Astrocyte (in vitro differentiated cells and primary cell): ENCODE data around the gene ECHS1. TPM values are rescaled to one million over a fixed set of nuclear protein-coding genes. Genes with fewer than 3 reads are reported as not detected.

Source experiments
- DNase-seq: peaks from one replicate; pipeline ENCODE4 v3.0.0-alpha.2; 2010; ENCODE audit warnings: low read depth
- FAIRE-seq: peaks from 2 replicates; lab custom pipeline; 2011; peaks lifted over from hg19 to GRCh38; lab: Jason Lieb, UNC
- H2AFZ ChIP-seq: 2 replicates; pipeline ENCODE4 v1.6.0; 2012; ENCODE audit warnings: low read depth, low read length, inconsistent platforms
- H3K27ac ChIP-seq: 2 replicates; pipeline ENCODE4 v1.5.1; 2011; ENCODE audit warnings: low read depth, low read length, inconsistent platforms
- H3K27me3 ChIP-seq: 2 replicates; pipeline ENCODE4 v1.6.0; 2011; ENCODE audit warnings: low read length, inconsistent platforms; ENCODE audit not compliant: insufficient read depth
- H3K36me3 ChIP-seq: 2 replicates; pipeline ENCODE4 v1.5.1; 2011; ENCODE audit warnings: low read length, inconsistent platforms; ENCODE audit not compliant: insufficient read depth
- H3K4me1 ChIP-seq: 2 replicates; pipeline ENCODE4 v1.5.1; 2011; ENCODE audit warnings: low read length, inconsistent platforms; ENCODE audit not compliant: insufficient read depth
- H3K4me2 ChIP-seq: 2 replicates; pipeline ENCODE4 v1.6.0; 2012; ENCODE audit warnings: low read length, inconsistent platforms
- H3K4me3 ChIP-seq: 2 replicates; pipeline ENCODE4 v1.5.1; 2011; ENCODE audit warnings: low read depth, mild to moderate bottlenecking, low read length, inconsistent platforms; ENCODE audit not compliant: insufficient read depth
- H3K79me2 ChIP-seq: 2 replicates; pipeline ENCODE4 v1.6.0; 2012; ENCODE audit warnings: mild to moderate bottlenecking, low read length, inconsistent platforms; ENCODE audit not compliant: insufficient read depth
- H3K9ac ChIP-seq: 2 replicates; pipeline ENCODE4 v1.6.0; 2012; ENCODE audit warnings: mild to moderate bottlenecking, low read length, inconsistent platforms
- H3K9me3 ChIP-seq: 2 replicates; pipeline ENCODE4 v1.5.1; 2012; ENCODE audit warnings: low read depth, mild to moderate bottlenecking, low read length, inconsistent platforms; ENCODE audit not compliant: insufficient read depth
- H4K20me1 ChIP-seq: 2 replicates; pipeline ENCODE4 v1.6.0; 2012; ENCODE audit warnings: low read length, inconsistent platforms; ENCODE audit not compliant: insufficient read depth
- H3K27ac Mint-ChIP-seq: one replicate; pipeline ENCODE4 v1.8.0; 2021; ENCODE audit warnings: mild to moderate bottlenecking, mixed read lengths; ENCODE audit not compliant: unreplicated experiment
- H3K27me3 Mint-ChIP-seq: one replicate; pipeline ENCODE4 v1.8.0; 2021; ENCODE audit warnings: low read depth, mixed read lengths; ENCODE audit not compliant: unreplicated experiment
- H3K36me3 Mint-ChIP-seq: one replicate; pipeline ENCODE4 v1.8.0; 2021; ENCODE audit warnings: low read depth, mixed read lengths; ENCODE audit not compliant: unreplicated experiment
- H3K4me1 Mint-ChIP-seq: one replicate; pipeline ENCODE4 v1.8.0; 2021; ENCODE audit warnings: low read depth, mixed read lengths; ENCODE audit not compliant: unreplicated experiment
- H3K4me3 Mint-ChIP-seq: one replicate; pipeline ENCODE4 v1.8.0; 2021; ENCODE audit warnings: mild to moderate bottlenecking, moderate library complexity, mixed read lengths; ENCODE audit not compliant: unreplicated experiment
- H3K9me3 Mint-ChIP-seq: one replicate; pipeline ENCODE4 v1.8.0; 2021; ENCODE audit warnings: mild to moderate bottlenecking, mixed read lengths; ENCODE audit not compliant: unreplicated experiment
- EZH2 ChIP-seq: IDR thresholded peaks from 2 replicates; pipeline ENCODE4 v1.6.1; 2012; ENCODE audit warnings: mild to moderate bottlenecking, low read length, inconsistent platforms; ENCODE audit not compliant: insufficient read depth
- total RNA-seq: library from RNA; stranded (reverse); gene quantifications from 2 replicates; pipeline ENCODE4 v1.2.1, GENCODE V29; 2021
- TF ChIP-seq, protein P1 (sequence below): IDR thresholded peaks from 2 replicates; pipeline ENCODE4 v1.5.1; 2011; ENCODE audit warnings: low read depth, mild to moderate bottlenecking, inconsistent platforms, low read length, moderate library complexity; ENCODE audit not compliant: insufficient read depth

Gene ECHS1
- total RNA-seq, 1 donor from 2014 or later, result 90.9 TPM

DNA sequence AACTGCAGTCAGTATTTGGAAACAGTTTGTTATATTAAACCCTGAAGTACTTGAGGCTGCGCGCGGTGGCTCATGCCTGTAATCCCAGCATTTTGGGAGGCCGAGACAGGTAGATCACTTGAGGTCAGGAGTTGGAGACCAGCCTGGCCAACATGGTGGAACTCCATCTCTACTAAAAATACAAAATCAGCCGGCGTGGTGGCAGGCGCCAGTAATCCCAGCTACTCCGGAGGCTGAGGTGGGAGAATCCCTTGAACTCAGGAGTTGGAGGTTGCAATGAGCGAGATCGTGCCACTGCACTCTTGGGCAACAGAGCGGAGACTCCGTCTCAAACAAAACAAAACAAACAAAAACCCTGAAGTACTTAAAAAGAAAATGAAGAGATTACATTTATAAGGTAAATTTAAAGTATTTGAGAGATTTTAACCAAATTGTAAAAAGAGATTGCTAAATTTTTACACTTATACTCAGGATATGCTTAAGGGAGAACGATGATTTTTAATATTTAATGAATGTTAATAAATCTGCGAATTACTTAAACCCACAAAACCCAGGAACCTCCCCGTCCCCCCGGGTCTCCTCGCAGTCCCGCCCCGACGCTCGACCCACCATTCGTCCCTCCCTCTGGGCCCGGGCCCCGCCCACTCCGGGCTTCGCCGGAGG is 20.4 kb upstream of the ECHS1 start:
- Mint-ChIP-seq H3K4me3 (peak overlapping the region; percentile 76), H3K27ac (no peak overlapping the region), H3K27me3 (no peaks in the 10 kb centered on the region), H3K4me1 (peaks cover 16% of the 10 kb centered on the region), H3K9me3 (no peaks in the 10 kb centered on the region), H3K36me3 (peaks cover 17% of the 10 kb centered on the region)
- Histone ChIP-seq H3K27ac (no peak overlapping the region), H3K27me3 (no peaks in the 10 kb centered on the region), H3K9ac (peak overlapping the region; percentile 88), H2AFZ (peak overlapping the region; percentile 61), H3K79me2 (peaks cover 40% of the 10 kb centered on the region), H3K9me3 (no peaks in the 10 kb centered on the region), H3K4me2 (peak overlapping the region; percentile 95), H3K4me3 (peak overlapping the region; percentile 83), H4K20me1 (peaks cover 4% of the 10 kb centered on the region), H3K36me3 (peaks cover 6% of the 10 kb centered on the region), H3K4me1 (peaks cover 6% of the 10 kb centered on the region)
- FAIRE-seq, result no peak
- no peak for TF ChIP-seq EZH2
- DNase-seq, result no peak

DNA sequence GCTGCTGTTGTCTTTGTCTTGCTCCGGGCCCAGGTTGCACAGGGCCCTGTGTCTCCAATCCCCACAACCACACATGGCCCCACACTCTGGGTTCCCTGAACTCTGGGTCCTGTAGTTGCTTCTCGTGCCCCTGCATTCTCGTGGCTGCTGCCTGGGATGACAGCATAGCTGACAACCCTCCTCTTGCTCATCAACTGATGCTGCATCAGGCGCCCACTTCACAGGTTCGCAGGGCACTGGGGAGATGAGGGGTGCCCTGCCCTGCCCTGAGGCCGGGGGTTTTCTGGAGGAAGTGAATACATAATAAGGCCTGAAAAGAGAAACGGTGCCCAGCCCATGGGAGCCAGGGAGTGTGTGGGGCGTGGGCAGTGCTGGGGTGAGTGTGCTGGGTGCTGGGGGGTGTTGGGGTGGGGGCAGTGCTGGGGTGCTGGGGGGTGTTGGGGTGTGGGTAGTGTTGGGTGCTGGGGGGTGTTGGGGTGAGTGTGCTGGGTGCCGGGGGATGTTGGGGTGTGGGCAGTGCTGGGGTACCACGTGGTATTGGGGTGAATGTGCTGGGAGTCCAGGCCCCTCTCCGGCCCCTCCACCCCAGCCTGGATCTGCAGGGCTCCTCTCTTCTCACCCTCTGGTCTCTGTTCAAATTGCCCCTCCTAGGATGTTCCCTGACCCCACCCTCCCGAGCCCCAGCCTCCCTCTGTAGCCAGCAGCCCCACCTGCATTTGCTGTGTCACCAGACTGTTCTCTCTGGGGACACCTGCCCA is 18.8 kb upstream of the ECHS1 start:
- Histone ChIP-seq H3K9ac (no peak overlapping the region), H3K79me2 (peaks cover 29% of the 10 kb centered on the region), H4K20me1 (no peaks in the 10 kb centered on the region), H3K4me1 (peaks cover 6% of the 10 kb centered on the region), H3K9me3 (no peaks in the 10 kb centered on the region), H3K4me2 (no peak overlapping the region), H3K4me3 (no peak overlapping the region), H3K27ac (no peak overlapping the region), H3K27me3 (no peaks in the 10 kb centered on the region), H2AFZ (no peak overlapping the region), H3K36me3 (peaks cover 2% of the 10 kb centered on the region)
- no peak overlapping the region for H3K4me3 Mint-ChIP-seq
- no peaks in the 10 kb centered on the region for H3K9me3 Mint-ChIP-seq
- FAIRE-seq (no peak), DNase-seq (no peak)
- H3K27me3 Mint-ChIP-seq, result no peaks in the 10 kb centered on the region
- no peak overlapping the region for H3K27ac Mint-ChIP-seq
- no peak for TF ChIP-seq EZH2
- TF ChIP-seq, protein P1, sequence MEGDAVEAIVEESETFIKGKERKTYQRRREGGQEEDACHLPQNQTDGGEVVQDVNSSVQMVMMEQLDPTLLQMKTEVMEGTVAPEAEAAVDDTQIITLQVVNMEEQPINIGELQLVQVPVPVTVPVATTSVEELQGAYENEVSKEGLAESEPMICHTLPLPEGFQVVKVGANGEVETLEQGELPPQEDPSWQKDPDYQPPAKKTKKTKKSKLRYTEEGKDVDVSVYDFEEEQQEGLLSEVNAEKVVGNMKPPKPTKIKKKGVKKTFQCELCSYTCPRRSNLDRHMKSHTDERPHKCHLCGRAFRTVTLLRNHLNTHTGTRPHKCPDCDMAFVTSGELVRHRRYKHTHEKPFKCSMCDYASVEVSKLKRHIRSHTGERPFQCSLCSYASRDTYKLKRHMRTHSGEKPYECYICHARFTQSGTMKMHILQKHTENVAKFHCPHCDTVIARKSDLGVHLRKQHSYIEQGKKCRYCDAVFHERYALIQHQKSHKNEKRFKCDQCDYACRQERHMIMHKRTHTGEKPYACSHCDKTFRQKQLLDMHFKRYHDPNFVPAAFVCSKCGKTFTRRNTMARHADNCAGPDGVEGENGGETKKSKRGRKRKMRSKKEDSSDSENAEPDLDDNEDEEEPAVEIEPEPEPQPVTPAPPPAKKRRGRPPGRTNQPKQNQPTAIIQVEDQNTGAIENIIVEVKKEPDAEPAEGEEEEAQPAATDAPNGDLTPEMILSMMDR, result no peak
- H3K4me1 Mint-ChIP-seq, result peaks cover 11% of the 10 kb centered on the region
- peaks cover 12% of the 10 kb centered on the region for H3K36me3 Mint-ChIP-seq

DNA sequence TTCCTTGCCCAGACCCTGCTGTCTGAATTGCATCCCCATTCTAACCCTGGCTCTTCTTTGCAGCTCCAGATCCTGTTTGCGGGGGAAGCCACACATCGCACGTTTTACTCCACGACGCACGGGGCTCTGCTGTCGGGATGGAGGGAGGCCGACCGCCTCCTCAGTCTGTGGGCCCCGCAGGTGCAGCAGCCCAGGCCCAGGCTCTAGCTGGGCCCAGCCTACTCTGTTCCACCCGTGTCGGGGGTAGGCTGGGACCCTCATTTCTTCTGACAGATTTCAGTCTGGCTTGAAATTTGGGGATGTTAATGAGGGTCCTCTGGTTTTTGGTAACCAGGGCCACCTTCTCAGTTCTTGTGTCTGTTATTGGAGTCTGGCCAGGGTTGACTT is 18.1 kb upstream of the ECHS1 start:
- Mint-ChIP-seq H3K27ac (no peak overlapping the region), H3K36me3 (peaks cover 13% of the 10 kb centered on the region), H3K4me3 (no peak overlapping the region), H3K27me3 (no peaks in the 10 kb centered on the region), H3K4me1 (peaks cover 6% of the 10 kb centered on the region), H3K9me3 (no peaks in the 10 kb centered on the region)
- no peaks in the 10 kb centered on the region for H3K27me3 ChIP-seq
- no peak overlapping the region for H3K27ac ChIP-seq
- H4K20me1 ChIP-seq, result no peaks in the 10 kb centered on the region
- H3K4me2 ChIP-seq, result no peak overlapping the region
- H2AFZ ChIP-seq, result no peak overlapping the region
- peaks cover 23% of the 10 kb centered on the region for H3K79me2 ChIP-seq
- H3K36me3 ChIP-seq, result peaks cover 2% of the 10 kb centered on the region
- H3K4me3 ChIP-seq, result no peak overlapping the region
- H3K9ac ChIP-seq, result no peak overlapping the region
- no peak for TF ChIP-seq EZH2
- no peaks in the 10 kb centered on the region for H3K9me3 ChIP-seq
- DNase-seq (no peak), FAIRE-seq (no peak)
- H3K4me1 ChIP-seq, result peaks cover 6% of the 10 kb centered on the region
